Activated naive CD4-positive, alpha-beta T cell treated with anti-CD3 and anti-CD28 coated beads, Interleukin-2, amount 50 U/mL, for 16 hours (primary cell): Measurements from ENCODE around the gene DEFB124.

Source experiments
- DNase-seq: peaks from one replicate; pipeline ENCODE4 v3.0.0-alpha.2; 2020

DEFB124 gene

GRCh38 chr20:31415653-31416052 is 59.3 kb downstream of the DEFB124 start:
- no peak for DNase-seq
